ENCODE results near the gene MAP1S.

Gene MAP1S

DNA sequence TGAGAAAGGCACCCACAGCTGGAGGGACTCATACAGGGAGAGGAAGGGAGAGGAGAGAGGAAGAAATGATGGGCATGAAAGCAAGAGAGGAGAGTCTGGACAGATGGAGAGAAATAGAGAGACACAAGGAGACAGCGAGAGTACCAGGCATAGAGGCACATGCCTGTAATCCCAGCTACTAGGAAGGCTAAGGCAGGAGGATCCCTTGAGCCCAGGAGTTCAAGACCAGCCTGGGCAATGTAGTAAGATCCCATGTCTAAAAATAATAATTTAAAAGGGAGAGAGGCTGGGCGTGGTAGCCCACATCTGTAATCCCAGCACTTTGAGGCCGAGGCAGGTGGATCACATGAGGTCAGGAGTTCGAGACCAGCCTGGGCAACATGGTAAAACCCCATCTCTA, 40.4 kb upstream of the MAP1S start:
- no peak for DNase-seq (ENCODE audit: low read depth)
- TF ChIP-seq, protein P1, sequence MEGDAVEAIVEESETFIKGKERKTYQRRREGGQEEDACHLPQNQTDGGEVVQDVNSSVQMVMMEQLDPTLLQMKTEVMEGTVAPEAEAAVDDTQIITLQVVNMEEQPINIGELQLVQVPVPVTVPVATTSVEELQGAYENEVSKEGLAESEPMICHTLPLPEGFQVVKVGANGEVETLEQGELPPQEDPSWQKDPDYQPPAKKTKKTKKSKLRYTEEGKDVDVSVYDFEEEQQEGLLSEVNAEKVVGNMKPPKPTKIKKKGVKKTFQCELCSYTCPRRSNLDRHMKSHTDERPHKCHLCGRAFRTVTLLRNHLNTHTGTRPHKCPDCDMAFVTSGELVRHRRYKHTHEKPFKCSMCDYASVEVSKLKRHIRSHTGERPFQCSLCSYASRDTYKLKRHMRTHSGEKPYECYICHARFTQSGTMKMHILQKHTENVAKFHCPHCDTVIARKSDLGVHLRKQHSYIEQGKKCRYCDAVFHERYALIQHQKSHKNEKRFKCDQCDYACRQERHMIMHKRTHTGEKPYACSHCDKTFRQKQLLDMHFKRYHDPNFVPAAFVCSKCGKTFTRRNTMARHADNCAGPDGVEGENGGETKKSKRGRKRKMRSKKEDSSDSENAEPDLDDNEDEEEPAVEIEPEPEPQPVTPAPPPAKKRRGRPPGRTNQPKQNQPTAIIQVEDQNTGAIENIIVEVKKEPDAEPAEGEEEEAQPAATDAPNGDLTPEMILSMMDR (IDR thresholded peaks at IDR 0.05; ENCODE audit: insufficient read depth, low read depth, low read length, missing control alignments), result no peak
- no peak overlapping the region for H3K4me3 ChIP-seq (ENCODE audit: low read depth, low read length)

DNA sequence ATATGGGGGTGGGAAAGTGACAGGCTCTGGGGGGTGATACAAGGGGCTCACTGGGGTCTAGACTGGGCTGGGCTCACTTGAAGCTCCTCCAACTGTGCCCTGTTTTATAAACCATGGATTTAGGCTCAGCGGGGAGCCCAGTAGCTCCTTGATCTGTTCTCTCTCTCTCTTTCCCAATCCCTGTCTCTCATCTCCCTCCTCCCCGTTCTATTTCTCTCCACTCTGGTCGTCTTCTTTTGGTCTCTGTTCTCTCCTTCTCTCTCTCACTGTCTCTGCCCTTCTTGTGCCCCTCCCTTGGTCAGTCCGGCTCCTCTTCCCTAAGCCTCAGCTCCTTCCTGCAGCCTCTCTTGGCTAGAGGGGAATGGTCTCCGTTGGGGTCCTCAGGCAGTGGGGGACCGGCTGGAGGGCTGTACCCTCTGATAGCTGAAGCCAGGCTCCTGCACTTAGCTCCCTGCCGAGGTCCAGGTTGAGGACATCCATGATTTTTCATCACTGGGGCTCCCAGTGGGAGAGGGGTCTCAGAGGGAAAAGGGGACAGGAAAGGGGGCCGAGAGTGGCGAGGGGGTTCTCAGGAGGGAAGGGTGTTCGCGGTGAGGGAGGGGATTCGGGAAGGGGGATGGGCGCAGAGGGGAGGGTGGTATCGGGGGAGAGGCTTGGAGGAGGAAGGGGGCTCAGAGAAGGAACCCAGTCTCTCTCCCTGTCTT, 39.6 kb upstream of the MAP1S start:
- no peak for DNase-seq (ENCODE audit: low read depth)
- H3K4me3 ChIP-seq (ENCODE audit: low read depth, low read length), result 0 out of 2 replicates have a peak overlapping the region, but pooled peaks have one; percentile 0
- TF ChIP-seq, protein P1 (IDR thresholded peaks at IDR 0.05; ENCODE audit: insufficient read depth, low read depth, low read length, missing control alignments), result no peak

DNA sequence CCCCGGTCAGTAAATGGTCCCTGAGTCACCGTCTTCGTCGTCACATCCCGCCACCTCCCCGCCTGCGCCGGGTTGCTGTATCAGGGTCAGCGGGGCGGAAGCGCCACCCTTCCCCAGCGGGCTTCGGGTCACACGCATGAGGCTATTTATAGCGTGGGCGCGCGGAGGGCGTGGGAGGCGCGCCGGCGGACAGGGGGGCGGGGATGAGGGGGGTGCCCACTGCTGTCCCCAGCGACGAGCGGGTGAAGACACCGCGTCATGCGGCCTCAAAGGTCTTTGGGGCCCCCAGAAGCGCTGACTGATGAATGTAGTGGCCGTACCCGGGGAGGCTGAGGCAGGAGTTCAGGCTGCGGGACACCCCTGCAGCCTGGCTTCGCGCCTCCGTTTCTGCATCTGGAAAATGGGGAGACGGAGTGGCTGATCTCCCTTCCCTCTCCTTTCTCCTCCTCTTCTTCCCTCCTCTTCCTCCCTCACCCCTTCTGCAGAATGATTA, 39.0 kb upstream of the MAP1S start:
- 0 out of 2 replicates have a peak overlapping the region, but pooled peaks have one; percentile 0 for H3K4me3 ChIP-seq (ENCODE audit: low read depth, low read length)
- peak; percentile 78 for DNase-seq (ENCODE audit: low read depth)
- TF ChIP-seq, protein P1 (IDR thresholded peaks at IDR 0.05; ENCODE audit: insufficient read depth, low read depth, low read length, missing control alignments), result peak; percentile 1

DNA sequence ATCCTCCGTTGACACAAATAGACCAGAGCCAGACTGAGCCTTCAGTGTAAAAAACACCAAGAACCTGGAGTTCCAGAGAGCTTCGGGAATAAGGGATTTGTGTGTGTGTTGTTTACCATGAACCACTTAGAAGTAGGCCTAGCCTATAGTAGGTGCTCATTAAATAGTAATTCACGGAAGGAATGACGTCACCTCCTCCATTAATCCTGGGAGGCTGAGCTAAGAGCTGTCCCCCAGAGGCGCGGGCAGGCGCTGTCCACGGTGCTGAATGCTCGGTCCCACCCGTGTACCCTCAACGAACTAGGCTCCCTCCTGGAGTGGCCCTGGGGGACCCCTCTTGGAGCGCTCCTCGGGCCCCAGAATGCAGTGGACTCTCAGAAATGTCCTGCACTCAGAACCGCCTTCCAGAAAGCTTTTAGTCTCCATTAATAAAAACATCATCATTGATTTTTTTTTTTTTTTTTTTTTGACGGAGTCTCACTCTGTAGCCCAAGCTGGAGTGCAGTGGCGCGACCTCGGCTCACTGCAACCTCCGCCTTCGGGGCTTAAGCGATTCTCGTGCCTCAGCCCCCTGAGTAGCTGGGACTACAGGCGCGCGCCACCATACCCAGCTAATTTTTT, 37.7 kb upstream of the MAP1S start:
- DNase-seq (ENCODE audit: low read depth), result peak; percentile 36
- no peak overlapping the region for H3K4me3 ChIP-seq (ENCODE audit: low read depth, low read length)
- TF ChIP-seq, protein P1 (IDR thresholded peaks at IDR 0.05; ENCODE audit: insufficient read depth, low read depth, low read length, missing control alignments), result no peak

DNA sequence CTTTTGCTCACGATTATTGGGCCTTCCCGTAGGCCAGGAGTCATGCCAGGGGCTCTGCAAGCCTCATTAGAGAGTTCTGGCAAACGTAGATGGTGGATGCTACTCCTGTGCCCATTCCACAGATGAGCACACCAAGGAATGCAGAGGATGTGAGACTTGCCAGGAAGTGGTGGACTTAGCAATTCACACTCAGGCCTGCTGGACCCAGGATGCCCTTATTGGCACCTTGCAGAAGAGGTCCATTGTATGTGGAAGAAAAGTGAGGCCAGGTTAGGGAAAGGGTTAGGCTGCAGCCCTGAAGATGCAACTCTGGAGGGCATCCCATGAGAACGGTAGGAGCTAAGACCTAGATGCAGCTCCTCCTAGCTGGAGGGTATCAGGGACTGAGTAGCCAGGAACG, 37.0 kb upstream of the MAP1S start:
- TF ChIP-seq, protein P1 (IDR thresholded peaks at IDR 0.05; ENCODE audit: insufficient read depth, low read depth, low read length, missing control alignments), result no peak
- no peak overlapping the region for H3K4me3 ChIP-seq (ENCODE audit: low read depth, low read length)
- DNase-seq (ENCODE audit: low read depth), result no peak

DNA sequence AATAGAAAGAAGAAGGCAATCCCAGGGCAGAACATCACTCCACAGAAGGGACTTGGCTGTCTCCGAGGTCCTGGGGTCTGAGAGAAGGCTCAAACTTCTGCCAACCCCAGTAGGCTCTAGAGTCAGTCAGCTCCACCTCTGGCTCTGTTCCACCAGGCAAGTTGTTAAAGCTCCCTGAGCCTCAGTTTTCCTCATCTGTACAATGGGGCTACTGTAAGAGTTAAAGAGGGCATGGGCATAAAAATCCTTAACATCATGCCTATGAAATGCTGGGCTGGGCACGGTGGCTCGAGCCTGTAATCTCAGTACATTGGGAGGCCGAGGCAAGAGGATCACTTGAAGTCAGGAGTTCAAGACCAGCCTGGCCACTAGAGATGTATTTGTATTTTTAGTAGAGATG, 36.2 kb upstream of the MAP1S start:
- H3K4me3 ChIP-seq (ENCODE audit: low read depth, low read length), result no peak overlapping the region
- DNase-seq (ENCODE audit: low read depth), result no peak
- TF ChIP-seq, protein P1 (IDR thresholded peaks at IDR 0.05; ENCODE audit: insufficient read depth, low read depth, low read length, missing control alignments), result no peak
